K562 (cell line): ENCODE measurements around the gene SH2D4B. TPM values are rescaled to one million over a fixed set of nuclear protein-coding genes. Genes with fewer than 3 reads are reported as not detected.

Source experiments
- CBFA2T2 ChIP-seq: fragments of 450-650 bp; conservative IDR thresholded peaks from 2 replicates; pipeline ENCODE4 v1.6.1; 2017; ENCODE audit warnings: mild to moderate bottlenecking
- CBFA2T3 ChIP-seq: fragments of 450-650 bp; IDR thresholded peaks from 2 replicates; pipeline ENCODE4 v1.6.1; 2017
- CTCF ChIP-seq, 3 experiments: IDR thresholded peaks in 2 of 3; conservative IDR thresholded peaks in 1 of 3; 2 replicates each; pipeline ENCODE4 v1.5.1; 2011 to 2012; ENCODE audit warnings: low read length in 3 of 3, mild to moderate bottlenecking in 3 of 3, control low read depth in 2 of 3, improper control_type of control experiment in 1 of 3, inconsistent platforms in 1 of 3, low read depth in 1 of 3, mixed read lengths in 1 of 3, moderate library complexity in 1 of 3; ENCODE audit not compliant: insufficient read depth in 2 of 3
- EZH2 ChIP-seq: IDR thresholded peaks from 2 replicates; pipeline ENCODE4 v1.6.1; 2012; ENCODE audit warnings: low read depth, mild to moderate bottlenecking, inconsistent platforms, low read length, borderline replicate concordance
- FOXA3 ChIP-seq, 2 experiments: fragments of 450-650 bp in 1 of 2; sonication (generic) in 1 of 2; formaldehyde crosslinking; IDR thresholded peaks in 1 of 2; conservative IDR thresholded peaks in 1 of 2; 2 replicates each; pipeline versions ENCODE4 v1.4.0 to v1.8.0; 2020 to 2022; ENCODE audit warnings: mild to moderate bottlenecking in 2 of 2, missing genetic modification reagents in 1 of 2
- HDAC2 ChIP-seq: fragments of 450-650 bp; IDR thresholded peaks from 2 replicates; pipeline ENCODE4 v1.6.1; 2016; ENCODE audit warnings: mild to moderate bottlenecking
- MTA1 ChIP-seq: fragments of 450-650 bp; IDR thresholded peaks from 2 replicates; pipeline ENCODE4 v1.6.1; 2017; ENCODE audit warnings: borderline replicate concordance
- MYNN ChIP-seq, 2 experiments: sonication (generic); formaldehyde crosslinking in 1 of 2; IDR thresholded peaks; 2 replicates each; pipeline versions ENCODE4 v1.5.0 to v1.6.1; 2016 to 2020; ENCODE audit warnings: antibody characterized with exemption in 1 of 2, missing genetic modification reagents in 1 of 2
- RAD21 ChIP-seq, 2 experiments: fragments of 250-450 bp in 1 of 2; fragments of 450-650 bp in 1 of 2; sonication (Bioruptor Pico) in 1 of 2; formaldehyde crosslinking in 1 of 2; IDR thresholded peaks in 1 of 2; conservative IDR thresholded peaks in 1 of 2; 2 replicates each; pipeline versions ENCODE4 v1.4.0 to v1.8.0; 2020 to 2022; ENCODE audit warnings: mild to moderate bottlenecking in 2 of 2, moderate library complexity in 1 of 2
- TAF7 ChIP-seq: fragments of 450-650 bp; IDR thresholded peaks from 2 replicates; pipeline ENCODE4 v1.6.1; 2016; ENCODE audit warnings: missing genetic modification characterization, missing compliant biosample characterization
- TAF9B ChIP-seq: fragments of 450-650 bp; IDR thresholded peaks from 2 replicates; pipeline ENCODE4 v1.6.1; 2018; ENCODE audit warnings: mild to moderate bottlenecking; ENCODE audit not compliant: partially characterized antibody
- TCF7 ChIP-seq: sonication (generic); IDR thresholded peaks from 2 replicates; pipeline ENCODE4 v1.6.1; 2016; ENCODE audit warnings: antibody characterized with exemption, borderline replicate concordance
- TRIM24 ChIP-seq, 2 experiments: fragments of 450-650 bp; IDR thresholded peaks; 2 replicates each; pipeline ENCODE4 v1.6.1; 2016
- ZBTB7A ChIP-seq: IDR thresholded peaks from 2 replicates; pipeline ENCODE4 v1.6.1; 2011; ENCODE audit warnings: low read depth, mild to moderate bottlenecking, low read length, moderate library complexity, borderline replicate concordance; ENCODE audit not compliant: control insufficient read depth
- ZNF217 ChIP-seq: sonication (generic); formaldehyde crosslinking; IDR thresholded peaks from 2 replicates; pipeline ENCODE4 v1.8.0; 2022; ENCODE audit warnings: mild to moderate bottlenecking, missing genetic modification reagents
- ZNF57 ChIP-seq: fragments of 450-650 bp; formaldehyde crosslinking; IDR thresholded peaks from 2 replicates; pipeline ENCODE4 v1.4.0; 2020; ENCODE audit warnings: mild to moderate bottlenecking, moderate library complexity
- ZNF76 ChIP-seq: fragments of 250-450 bp; sonication (Bioruptor Pico); IDR thresholded peaks from 2 replicates; pipeline ENCODE4 v1.4.0; 2020; ENCODE audit warnings: mild to moderate bottlenecking, moderate library complexity, borderline replicate concordance
- polyA plus RNA-seq, 8 experiments: library from polyadenylated mRNA; depleted of rRNA in 4 of 8; stranded (reverse) in 5 of 8; unstranded in 3 of 8; fragments of >200 nt; fragmentation: Nextera tagmentation in 2 of 8; fragmentation: Illumina TruSeq in 1 of 8; extraction: Ambion mirVana in 2 of 8; extraction: Trizol in 1 of 8; gene quantifications; 2 replicates each; pipeline versions ENCODE4 v1.2.1 to v1.2.3, GENCODE V29; 2011 to 2014; ENCODE audit warnings: inconsistent platforms in 1 of 8, missing spikeins in 1 of 8
- total RNA-seq, 7 experiments: library from RNA; depleted of rRNA in 6 of 7; stranded (reverse); fragments of >200 nt in 6 of 7; fragmentation: Illumina TruSeq in 2 of 7; extraction: Trizol in 2 of 7; gene quantifications; 2 replicates each; pipeline versions ENCODE4 v1.2.1 to v1.2.3, GENCODE V29; 2011 to 2021; ENCODE audit warnings: low replicate concordance in 1 of 7
- TF ChIP-seq, protein P1 (sequence below): fragments of 450-650 bp; IDR thresholded peaks from 2 replicates; pipeline ENCODE4 v1.6.1; 2017; ENCODE audit warnings: antibody characterized with exemption, mild to moderate bottlenecking
- TF ChIP-seq, protein P2 (sequence below): sonication (generic); formaldehyde crosslinking; IDR thresholded peaks from 2 replicates; pipeline ENCODE4 v1.8.1; 2023; ENCODE audit warnings: mild to moderate bottlenecking, missing genetic modification reagents

The SH2D4B gene
- total and polyA plus RNA-seq, 9 of the 15 experiments (the other 6 are each of a cell fraction or from before 2014, with no cell fraction given) = 0.03 to 0.14 (median 0.04) TPM; not detected in 4

- 0 out of 2 replicates have a peak, but pooled peaks have one; percentile 34 for TF ChIP-seq ZNF217 (CRISPR knock-in tag)
- TF ChIP-seq CBFA2T2 = peak; percentile 96
- no peak for TF ChIP-seq TCF7
- TF ChIP-seq TAF9B = peak; percentile 88
- TF ChIP-seq, protein P1, sequence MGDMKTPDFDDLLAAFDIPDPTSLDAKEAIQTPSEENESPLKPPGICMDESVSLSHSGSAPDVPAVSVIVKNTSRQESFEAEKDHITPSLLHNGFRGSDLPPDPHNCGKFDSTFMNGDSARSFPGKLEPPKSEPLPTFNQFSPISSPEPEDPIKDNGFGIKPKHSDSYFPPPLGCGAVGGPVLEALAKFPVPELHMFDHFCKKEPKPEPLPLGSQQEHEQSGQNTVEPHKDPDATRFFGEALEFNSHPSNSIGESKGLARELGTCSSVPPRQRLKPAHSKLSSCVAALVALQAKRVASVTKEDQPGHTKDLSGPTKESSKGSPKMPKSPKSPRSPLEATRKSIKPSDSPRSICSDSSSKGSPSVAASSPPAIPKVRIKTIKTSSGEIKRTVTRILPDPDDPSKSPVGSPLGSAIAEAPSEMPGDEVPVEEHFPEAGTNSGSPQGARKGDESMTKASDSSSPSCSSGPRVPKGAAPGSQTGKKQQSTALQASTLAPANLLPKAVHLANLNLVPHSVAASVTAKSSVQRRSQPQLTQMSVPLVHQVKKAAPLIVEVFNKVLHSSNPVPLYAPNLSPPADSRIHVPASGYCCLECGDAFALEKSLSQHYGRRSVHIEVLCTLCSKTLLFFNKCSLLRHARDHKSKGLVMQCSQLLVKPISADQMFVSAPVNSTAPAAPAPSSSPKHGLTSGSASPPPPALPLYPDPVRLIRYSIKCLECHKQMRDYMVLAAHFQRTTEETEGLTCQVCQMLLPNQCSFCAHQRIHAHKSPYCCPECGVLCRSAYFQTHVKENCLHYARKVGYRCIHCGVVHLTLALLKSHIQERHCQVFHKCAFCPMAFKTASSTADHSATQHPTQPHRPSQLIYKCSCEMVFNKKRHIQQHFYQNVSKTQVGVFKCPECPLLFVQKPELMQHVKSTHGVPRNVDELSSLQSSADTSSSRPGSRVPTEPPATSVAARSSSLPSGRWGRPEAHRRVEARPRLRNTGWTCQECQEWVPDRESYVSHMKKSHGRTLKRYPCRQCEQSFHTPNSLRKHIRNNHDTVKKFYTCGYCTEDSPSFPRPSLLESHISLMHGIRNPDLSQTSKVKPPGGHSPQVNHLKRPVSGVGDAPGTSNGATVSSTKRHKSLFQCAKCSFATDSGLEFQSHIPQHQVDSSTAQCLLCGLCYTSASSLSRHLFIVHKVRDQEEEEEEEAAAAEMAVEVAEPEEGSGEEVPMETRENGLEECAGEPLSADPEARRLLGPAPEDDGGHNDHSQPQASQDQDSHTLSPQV = peak; percentile 93
- peak; percentile 88 to 90 for TF ChIP-seq TRIM24 (IDR thresholded peaks at IDR 0.05)
- no peak for TF ChIP-seq TAF7 (tag)
- TF ChIP-seq ZNF57 (CRISPR knock-in tag) = no peak
- peak; percentile 98 for TF ChIP-seq CBFA2T3
- 0 out of 6 replicates have a peak, but pooled peaks of 1 of the 3 experiments have one; percentile 4 for TF ChIP-seq CTCF (IDR thresholded peaks at IDR 0.05 in 2 of 3, conservative IDR thresholded peaks at IDR 0.05 in 1 of 3; ENCODE audit: insufficient read depth in 2 of 3, low read depth in 1 of 3, low read length in 3 of 3)
- TF ChIP-seq, protein P2, sequence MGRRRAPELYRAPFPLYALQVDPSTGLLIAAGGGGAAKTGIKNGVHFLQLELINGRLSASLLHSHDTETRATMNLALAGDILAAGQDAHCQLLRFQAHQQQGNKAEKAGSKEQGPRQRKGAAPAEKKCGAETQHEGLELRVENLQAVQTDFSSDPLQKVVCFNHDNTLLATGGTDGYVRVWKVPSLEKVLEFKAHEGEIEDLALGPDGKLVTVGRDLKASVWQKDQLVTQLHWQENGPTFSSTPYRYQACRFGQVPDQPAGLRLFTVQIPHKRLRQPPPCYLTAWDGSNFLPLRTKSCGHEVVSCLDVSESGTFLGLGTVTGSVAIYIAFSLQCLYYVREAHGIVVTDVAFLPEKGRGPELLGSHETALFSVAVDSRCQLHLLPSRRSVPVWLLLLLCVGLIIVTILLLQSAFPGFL (CRISPR knock-in tag) = peak; percentile 74; the same call in 1 of the 2 replicates
- TF ChIP-seq ZNF76 (CRISPR knock-in tag) = 0 out of 2 replicates have a peak, but pooled peaks have one; percentile 49
- no peak for TF ChIP-seq MTA1
- TF ChIP-seq EZH2 = no peak
- TF ChIP-seq RAD21 (CRISPR knock-in tag; conservative IDR thresholded peaks at IDR 0.05 in 1 of 2, IDR thresholded peaks at IDR 0.05 in 1 of 2) = peak in 1 of 2 experiments; percentile 4; a peak in 1 of 4 replicates
- TF ChIP-seq ZBTB7A = peak; percentile 88; the same call in 1 of the 2 replicates
- TF ChIP-seq HDAC2 = peak; percentile 79; the same call in 1 of the 2 replicates
- peak; percentile 94 for TF ChIP-seq MYNN (IDR thresholded peaks at IDR 0.05)
- no peak for TF ChIP-seq MYNN (CRISPR knock-in tag; IDR thresholded peaks at IDR 0.05)
- peak; percentile 15 to 48; a peak in 1 of 4 replicates for TF ChIP-seq FOXA3 (CRISPR knock-in tag; conservative IDR thresholded peaks at IDR 0.05 in 1 of 2, IDR thresholded peaks at IDR 0.05 in 1 of 2)
Measured at GRCh38 chr10:80497187-80498077, 40.3 kb upstream of the SH2D4B start (continued).
